H54 (cell line): ENCODE data around the gene CLCNKA.
A peak's percentile ranks its signal among the peaks of the same experiment; 100 is the strongest.

Experiments used
- DNase-seq: peaks from one replicate; pipeline ENCODE4 v3.0.0; 2011; ENCODE audit warnings: low spot score, mixed read lengths; ENCODE audit not compliant: insufficient read length
- FAIRE-seq: peaks from 3 replicates; lab custom pipeline; 2011; peaks lifted over from hg19 to GRCh38; lab: Jason Lieb, UNC
- POLR2A ChIP-seq: IDR thresholded peaks from 2 replicates; pipeline ENCODE4 v1.6.1; 2011; ENCODE audit warnings: low read depth, mild to moderate bottlenecking, low read length

The CLCNKA gene

GRCh38 chr1:16063921-16064320 is 42.1 kb downstream of the CLCNKA start:
- FAIRE-seq (no peak), DNase-seq (no peak)
- no peak for TF ChIP-seq POLR2A

- DNase-seq (no peak), FAIRE-seq (no peak)
- no peak for TF ChIP-seq POLR2A
Measured at GRCh38 chr1:16064536-16065268, 42.9 kb downstream of the CLCNKA start.

- FAIRE-seq (no peak), DNase-seq (no peak)
- no peak for TF ChIP-seq POLR2A
Measured at GRCh38 chr1:16065269-16065576, 43.4 kb downstream of the CLCNKA start.

GRCh38 chr1:16066245-16066644 is 44.4 kb downstream of the CLCNKA start:
- no peak for FAIRE-seq
- DNase-seq = no peak
- no peak for TF ChIP-seq POLR2A

GRCh38 chr1:16067127-16067768 is 45.4 kb downstream of the CLCNKA start:
- no peak for TF ChIP-seq POLR2A
- DNase-seq (no peak), FAIRE-seq (no peak)

GRCh38 chr1:16067933-16068332 is 46.1 kb downstream of the CLCNKA start:
- no peak for TF ChIP-seq POLR2A
- FAIRE-seq = no peak
- DNase-seq = no peak

- peak; percentile 70 for DNase-seq
- no peak for TF ChIP-seq POLR2A
- no peak for FAIRE-seq
Measured at GRCh38 chr1:16068356-16069270, 46.8 kb downstream of the CLCNKA start.

GRCh38 chr1:16070640-16071355 is 49.0 kb downstream of the CLCNKA start:
- no peak for DNase-seq
- no peak for FAIRE-seq
- TF ChIP-seq POLR2A = no peak

- TF ChIP-seq POLR2A = no peak
- FAIRE-seq = no peak
- no peak for DNase-seq
Measured at GRCh38 chr1:16071614-16072013, 49.8 kb downstream of the CLCNKA start.

- DNase-seq (no peak), FAIRE-seq (no peak)
- TF ChIP-seq POLR2A = no peak
Measured at GRCh38 chr1:16072095-16072494, 50.3 kb downstream of the CLCNKA start.

- FAIRE-seq (no peak), DNase-seq (no peak)
- no peak for TF ChIP-seq POLR2A
Measured at GRCh38 chr1:16072616-16073484, 51.0 kb downstream of the CLCNKA start.

- FAIRE-seq = no peak
- TF ChIP-seq POLR2A = no peak
- peak; percentile 40 for DNase-seq
Measured at GRCh38 chr1:16073490-16074119, 51.8 kb downstream of the CLCNKA start, which contains the start of gene FAM131C. TSS of gene FAM131C (minus strand) at chr1:16073651. CDS start at chr1:16073442, 209 bp downstream.
